GM23338 (cell line): ENCODE results near the gene REG3A. TPM values are rescaled to one million over a fixed set of nuclear protein-coding genes. Genes with fewer than 3 reads are reported as not detected.

Experiments
- ATAC-seq: fragments of 200-7000 bp; cut with Tn5 transposase; 3 replicates; pipeline ENCODE4 v1.9.1; 2020
- DNase-seq: peaks from one replicate; pipeline ENCODE4 v3.0.0-alpha.2; 2015; ENCODE audit warnings: low spot score
- H2AFZ ChIP-seq: fragments of 200-600 bp; sonication (generic); 2 replicates; pipeline ENCODE4 v1.8.0; 2016; ENCODE audit warnings: antibody characterized with exemption, mild to moderate bottlenecking, moderate library complexity
- H3F3A ChIP-seq: fragments of 200-600 bp; sonication (generic); replicated peaks from 2 replicates; pipeline ENCODE4 v1.8.0; 2017; ENCODE audit warnings: antibody characterized with exemption, mixed run types, low read depth
- H3K27ac ChIP-seq: fragments of 200-600 bp; sonication (generic); 2 replicates; pipeline ENCODE4 v1.6.1; 2016; ENCODE audit warnings: low read depth
- H3K27me3 ChIP-seq: fragments of 200-600 bp; sonication (generic); 2 replicates; pipeline ENCODE4 v1.8.0; 2016; ENCODE audit warnings: mild to moderate bottlenecking, mixed run types, moderate library complexity; ENCODE audit not compliant: insufficient read depth
- H3K36me3 ChIP-seq: fragments of 200-600 bp; sonication (generic); 2 replicates; pipeline ENCODE4 v1.8.0; 2016; ENCODE audit warnings: mild to moderate bottlenecking; ENCODE audit not compliant: insufficient read depth
- H3K4me1 ChIP-seq: fragments of 200-600 bp; sonication (generic); 2 replicates; pipeline ENCODE4 v1.8.0; 2016; ENCODE audit warnings: mild to moderate bottlenecking, moderate library complexity; ENCODE audit not compliant: insufficient read depth
- H3K4me2 ChIP-seq: fragments of 200-600 bp; sonication (generic); 2 replicates; pipeline ENCODE4 v1.7.1; 2017; ENCODE audit warnings: mixed run types
- H3K4me3 ChIP-seq: fragments of 200-600 bp; sonication (generic); 2 replicates; pipeline ENCODE4 v1.6.1; 2016; ENCODE audit warnings: mixed run types
- H3K79me2 ChIP-seq: fragments of 200-600 bp; sonication (generic); replicated peaks from 2 replicates; pipeline ENCODE4 v1.8.0; 2017; ENCODE audit warnings: mild to moderate bottlenecking; ENCODE audit not compliant: insufficient read depth
- H3K9me2 ChIP-seq: fragments of 200-600 bp; sonication (generic); 2 replicates; pipeline ENCODE4 v1.8.0; 2017; ENCODE audit not compliant: insufficient read depth
- H4K20me1 ChIP-seq: fragments of 200-600 bp; sonication (generic); replicated peaks from 2 replicates; pipeline ENCODE4 v1.8.0; 2017; ENCODE audit warnings: mild to moderate bottlenecking; ENCODE audit not compliant: insufficient read depth
- H3K27ac Mint-ChIP-seq: 2 replicates; pipeline ENCODE4 v1.8.0; 2020; ENCODE audit warnings: inconsistent platforms, mild to moderate bottlenecking, moderate library complexity, mixed read lengths
- H3K27me3 Mint-ChIP-seq: 3 replicates; pipeline ENCODE4 v1.8.0; 2022; ENCODE audit warnings: low read depth, mild to moderate bottlenecking, moderate library complexity, mixed read lengths, inconsistent platforms; ENCODE audit not compliant: insufficient read depth, poor library complexity
- H3K36me3 Mint-ChIP-seq: 3 replicates; pipeline ENCODE4 v1.8.0; 2021; ENCODE audit warnings: low read depth, mild to moderate bottlenecking, inconsistent platforms, moderate library complexity, mixed read lengths
- H3K4me1 Mint-ChIP-seq: 3 replicates; pipeline ENCODE4 v1.8.0; 2020; ENCODE audit warnings: mild to moderate bottlenecking, inconsistent platforms, mixed read lengths
- H3K4me3 Mint-ChIP-seq: 3 replicates; pipeline ENCODE4 v1.8.0; 2021; ENCODE audit warnings: moderate library complexity, mild to moderate bottlenecking, inconsistent platforms, mixed read lengths
- H3K9me3 Mint-ChIP-seq: 3 replicates; pipeline ENCODE4 v1.8.0; 2020; ENCODE audit warnings: moderate library complexity, mild to moderate bottlenecking, inconsistent platforms, mixed read lengths
- CREB1 ChIP-seq: fragments of 250-450 bp; sonication (Bioruptor Pico); IDR thresholded peaks from 2 replicates; pipeline ENCODE4 v1.5.0; 2020; ENCODE audit warnings: low read depth, mild to moderate bottlenecking, moderate library complexity
- EZH2phosphoT487 ChIP-seq: fragments of 200-600 bp; sonication (generic); IDR thresholded peaks from one replicate; pipeline ENCODE4 v1.8.1; 2018; ENCODE audit warnings: antibody characterized with exemption; ENCODE audit not compliant: unreplicated experiment
- POLR2AphosphoS5 ChIP-seq: IDR thresholded peaks from 2 replicates; pipeline ENCODE4 v1.6.1; 2016; ENCODE audit warnings: antibody characterized with exemption, low read depth
- REST ChIP-seq: IDR thresholded peaks from one replicate; pipeline ENCODE4 v1.6.1; 2018; ENCODE audit warnings: antibody characterized with exemption; ENCODE audit not compliant: unreplicated experiment
- STAT1 ChIP-seq: IDR thresholded peaks from one replicate; pipeline ENCODE4 v1.6.1; 2016; ENCODE audit warnings: antibody characterized with exemption; ENCODE audit not compliant: unreplicated experiment
- ZNF114 ChIP-seq: fragments of 250-450 bp; sonication (Bioruptor Pico); IDR thresholded peaks from 2 replicates; pipeline ENCODE4 v1.5.0; 2020; ENCODE audit warnings: mild to moderate bottlenecking, moderate library complexity
- ZNF331 ChIP-seq: fragments of 250-450 bp; sonication (Bioruptor Pico); IDR thresholded peaks from 2 replicates; pipeline ENCODE4 v1.5.0; 2020; ENCODE audit warnings: low read depth, mild to moderate bottlenecking, moderate library complexity
- ZNF462 ChIP-seq: fragments of 250-450 bp; sonication (Bioruptor Pico); IDR thresholded peaks from 2 replicates; pipeline ENCODE4 v1.5.0; 2020; ENCODE audit warnings: mild to moderate bottlenecking, moderate library complexity
- polyA plus RNA-seq: library from polyadenylated mRNA; unstranded; fragments of >200 nt; fragmentation: Nextera tagmentation; extraction: Ambion mirVana; gene quantifications from 2 replicates; pipeline ENCODE4 v1.2.1, GENCODE V29; 2016
- total RNA-seq: library from RNA; depleted of rRNA; stranded (reverse); fragments of >200 nt; shearing (Covaris generic); gene quantifications from 2 replicates; pipeline ENCODE4 v1.2.3, GENCODE V29; 2014
- TF ChIP-seq, protein P1 (sequence below): IDR thresholded peaks from 2 replicates; pipeline ENCODE4 v1.6.1; 2016; ENCODE audit warnings: antibody characterized with exemption
- TF ChIP-seq, protein P2 (sequence below), 2 experiments: fragments of 200-600 bp in 1 of 2; sonication (generic) in 1 of 2; conservative IDR thresholded peaks; 2 replicates each; pipeline versions ENCODE4 v1.5.1 to v1.6.1; 2016 to 2017; ENCODE audit warnings: antibody characterized with exemption in 2 of 2, low read depth in 2 of 2, mild to moderate bottlenecking in 2 of 2, moderate library complexity in 1 of 2

REG3A gene
- total and polyA plus RNA-seq, 2 experiments from 2014 or later, result not detected

- Histone ChIP-seq H3F3A (no peaks in the 10 kb centered on the region), H3K9me2 (0 out of 2 replicates have a peak, but pooled peaks cover 2% of the 10 kb centered on the region), H3K27ac (no peak overlapping the region), H3K27me3 (no peaks in the 10 kb centered on the region), H3K4me3 (no peak overlapping the region), H3K4me2 (no peak overlapping the region), H3K36me3 (no peaks in the 10 kb centered on the region), H4K20me1 (no peaks in the 10 kb centered on the region), H2AFZ (peak overlapping the region; percentile 40; the same call in 1 of the 2 replicates), H3K4me1 (no peaks in the 10 kb centered on the region), H3K79me2 (no peaks in the 10 kb centered on the region)
- Mint-ChIP-seq H3K27me3 (peaks cover 2% of the 10 kb centered on the region), H3K36me3 (no peaks in the 10 kb centered on the region), H3K4me1 (peaks cover 3% of the 10 kb centered on the region; the same call in 1 of the 3 replicates), H3K27ac (no peak overlapping the region), H3K9me3 (no peaks in the 10 kb centered on the region), H3K4me3 (no peak overlapping the region)
- ATAC-seq (no peak), DNase-seq (no peak)
- TF ChIP-seq ZNF331 (no peak), REST (no peak), POLR2AphosphoS5 (no peak), CREB1 (CRISPR knock-in tag) (no peak), STAT1 (no peak), ZNF114 (no peak), EZH2phosphoT487 (no peak), ZNF462 (CRISPR knock-in tag) (no peak)
- TF ChIP-seq, protein P1, sequence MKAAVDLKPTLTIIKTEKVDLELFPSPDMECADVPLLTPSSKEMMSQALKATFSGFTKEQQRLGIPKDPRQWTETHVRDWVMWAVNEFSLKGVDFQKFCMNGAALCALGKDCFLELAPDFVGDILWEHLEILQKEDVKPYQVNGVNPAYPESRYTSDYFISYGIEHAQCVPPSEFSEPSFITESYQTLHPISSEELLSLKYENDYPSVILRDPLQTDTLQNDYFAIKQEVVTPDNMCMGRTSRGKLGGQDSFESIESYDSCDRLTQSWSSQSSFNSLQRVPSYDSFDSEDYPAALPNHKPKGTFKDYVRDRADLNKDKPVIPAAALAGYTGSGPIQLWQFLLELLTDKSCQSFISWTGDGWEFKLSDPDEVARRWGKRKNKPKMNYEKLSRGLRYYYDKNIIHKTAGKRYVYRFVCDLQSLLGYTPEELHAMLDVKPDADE, result no peak
- TF ChIP-seq, protein P2, sequence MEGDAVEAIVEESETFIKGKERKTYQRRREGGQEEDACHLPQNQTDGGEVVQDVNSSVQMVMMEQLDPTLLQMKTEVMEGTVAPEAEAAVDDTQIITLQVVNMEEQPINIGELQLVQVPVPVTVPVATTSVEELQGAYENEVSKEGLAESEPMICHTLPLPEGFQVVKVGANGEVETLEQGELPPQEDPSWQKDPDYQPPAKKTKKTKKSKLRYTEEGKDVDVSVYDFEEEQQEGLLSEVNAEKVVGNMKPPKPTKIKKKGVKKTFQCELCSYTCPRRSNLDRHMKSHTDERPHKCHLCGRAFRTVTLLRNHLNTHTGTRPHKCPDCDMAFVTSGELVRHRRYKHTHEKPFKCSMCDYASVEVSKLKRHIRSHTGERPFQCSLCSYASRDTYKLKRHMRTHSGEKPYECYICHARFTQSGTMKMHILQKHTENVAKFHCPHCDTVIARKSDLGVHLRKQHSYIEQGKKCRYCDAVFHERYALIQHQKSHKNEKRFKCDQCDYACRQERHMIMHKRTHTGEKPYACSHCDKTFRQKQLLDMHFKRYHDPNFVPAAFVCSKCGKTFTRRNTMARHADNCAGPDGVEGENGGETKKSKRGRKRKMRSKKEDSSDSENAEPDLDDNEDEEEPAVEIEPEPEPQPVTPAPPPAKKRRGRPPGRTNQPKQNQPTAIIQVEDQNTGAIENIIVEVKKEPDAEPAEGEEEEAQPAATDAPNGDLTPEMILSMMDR (conservative IDR thresholded peaks at IDR 0.05; ENCODE audit: low read depth in 2 of 2), result no peak
Observed at GRCh38 chr2:79129260-79129659, 30.3 kb downstream of the REG3A start.
